ENCODE measurements around the gene PICALM.

Gene PICALM

DNA sequence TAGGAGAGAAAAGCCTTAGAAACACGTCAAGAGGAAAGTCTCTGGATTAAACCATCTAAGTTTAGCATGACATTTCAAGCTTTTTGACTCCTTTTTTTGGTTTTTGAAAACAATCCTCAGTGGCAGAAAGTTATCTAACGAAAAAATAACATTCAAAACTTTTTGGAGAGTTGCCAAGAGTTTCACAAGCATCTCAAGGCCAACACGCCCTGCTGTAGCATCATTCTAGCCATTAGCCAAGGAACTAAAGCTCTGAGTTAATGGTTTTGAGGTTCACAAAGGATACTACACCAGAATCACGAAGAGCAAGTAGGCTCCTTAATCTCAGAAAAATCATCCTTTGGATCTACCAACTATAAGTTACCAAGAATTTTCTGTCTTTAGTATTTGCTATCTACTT is 94.8 kb downstream of the PICALM start:
- TF ChIP-seq, protein P1, sequence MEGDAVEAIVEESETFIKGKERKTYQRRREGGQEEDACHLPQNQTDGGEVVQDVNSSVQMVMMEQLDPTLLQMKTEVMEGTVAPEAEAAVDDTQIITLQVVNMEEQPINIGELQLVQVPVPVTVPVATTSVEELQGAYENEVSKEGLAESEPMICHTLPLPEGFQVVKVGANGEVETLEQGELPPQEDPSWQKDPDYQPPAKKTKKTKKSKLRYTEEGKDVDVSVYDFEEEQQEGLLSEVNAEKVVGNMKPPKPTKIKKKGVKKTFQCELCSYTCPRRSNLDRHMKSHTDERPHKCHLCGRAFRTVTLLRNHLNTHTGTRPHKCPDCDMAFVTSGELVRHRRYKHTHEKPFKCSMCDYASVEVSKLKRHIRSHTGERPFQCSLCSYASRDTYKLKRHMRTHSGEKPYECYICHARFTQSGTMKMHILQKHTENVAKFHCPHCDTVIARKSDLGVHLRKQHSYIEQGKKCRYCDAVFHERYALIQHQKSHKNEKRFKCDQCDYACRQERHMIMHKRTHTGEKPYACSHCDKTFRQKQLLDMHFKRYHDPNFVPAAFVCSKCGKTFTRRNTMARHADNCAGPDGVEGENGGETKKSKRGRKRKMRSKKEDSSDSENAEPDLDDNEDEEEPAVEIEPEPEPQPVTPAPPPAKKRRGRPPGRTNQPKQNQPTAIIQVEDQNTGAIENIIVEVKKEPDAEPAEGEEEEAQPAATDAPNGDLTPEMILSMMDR (IDR thresholded peaks at IDR 0.05; ENCODE audit: extremely low read depth, insufficient read depth, missing control alignments): no peak
- in situ Hi-C loops (cut with MboI; ENCODE audit: low pct_unique_long_range_greater_than_20kb, low sequenced_read_pairs, unreplicated experiment): no loop called here
- no peak for DNase-seq (ENCODE audit: low spot score)

DNA sequence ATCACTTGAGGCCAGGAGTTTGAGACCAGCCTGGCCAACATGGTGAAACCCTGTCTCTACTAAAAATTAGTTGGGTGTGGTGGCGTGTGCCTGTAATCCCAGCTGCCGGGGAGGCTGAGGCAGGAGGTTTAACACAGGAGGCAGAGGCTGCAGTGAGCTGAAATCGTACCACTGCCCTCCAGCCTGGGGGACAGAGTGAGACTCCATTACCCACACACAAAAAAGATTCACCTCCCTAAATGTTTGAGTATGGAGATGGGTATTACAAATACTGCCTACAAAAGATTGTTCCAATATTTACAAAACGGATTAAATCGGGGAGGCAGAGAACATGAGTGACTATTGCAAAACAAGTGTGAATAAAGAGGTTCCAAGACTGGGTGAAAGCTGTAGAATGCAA is 98.3 kb downstream of the PICALM start:
- DNase-seq (ENCODE audit: low spot score): no peak
- TF ChIP-seq, protein P1 (IDR thresholded peaks at IDR 0.05; ENCODE audit: extremely low read depth, insufficient read depth, missing control alignments): no peak
- in situ Hi-C loops (cut with MboI; ENCODE audit: low pct_unique_long_range_greater_than_20kb, low sequenced_read_pairs, unreplicated experiment): no loop called here

DNA sequence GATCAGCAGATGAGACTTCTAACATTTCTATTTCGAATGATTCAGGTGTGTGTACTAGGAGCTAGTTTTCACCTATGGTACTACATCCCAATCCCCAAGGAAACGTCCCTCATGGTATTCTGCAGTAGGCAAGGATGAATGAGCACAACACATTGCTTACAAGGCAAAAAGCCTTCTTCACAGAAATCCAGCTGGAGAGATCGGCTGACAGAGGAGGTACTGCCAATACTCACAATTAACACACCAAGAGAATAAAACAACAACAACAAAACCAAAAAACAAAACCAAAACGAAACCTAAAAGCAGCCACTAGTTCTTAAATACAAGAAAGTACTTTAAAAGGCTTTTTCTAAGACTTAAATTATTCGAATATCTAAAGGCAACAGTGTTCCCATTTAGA is 101.4 kb downstream of the PICALM start:
- no peak for DNase-seq (ENCODE audit: low spot score)
- in situ Hi-C loops (cut with MboI; ENCODE audit: low pct_unique_long_range_greater_than_20kb, low sequenced_read_pairs, unreplicated experiment): no loop called here

DNA sequence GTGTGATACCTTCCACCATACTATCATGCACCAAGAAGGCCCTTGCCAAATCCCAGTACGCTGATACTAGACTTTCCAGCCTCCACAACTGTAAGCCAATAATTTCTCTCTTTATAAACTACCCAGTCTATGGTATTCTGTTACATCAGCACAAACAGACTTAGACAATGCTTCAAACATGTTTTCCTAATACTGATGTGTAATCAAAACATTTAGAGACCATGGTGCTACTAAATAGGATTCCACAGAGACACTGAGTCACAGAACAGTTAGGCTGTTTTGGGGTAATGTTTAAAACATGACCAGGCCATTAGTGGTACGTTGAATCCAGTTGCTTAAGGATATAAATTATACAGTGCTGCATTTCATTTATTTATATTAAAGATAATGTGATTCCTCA is 103.7 kb downstream of the PICALM start:
- DNase-seq (ENCODE audit: low spot score): no peak
- TF ChIP-seq, protein P1 (IDR thresholded peaks at IDR 0.05; ENCODE audit: extremely low read depth, insufficient read depth, missing control alignments): no peak
- in situ Hi-C loops (cut with MboI; ENCODE audit: low pct_unique_long_range_greater_than_20kb, low sequenced_read_pairs, unreplicated experiment): no loop called here

More for the DNA sequence above, 101.4 kb downstream of the PICALM start:
- TF ChIP-seq, protein P1 (IDR thresholded peaks at IDR 0.05; ENCODE audit: extremely low read depth, insufficient read depth, missing control alignments): no peak

DNA sequence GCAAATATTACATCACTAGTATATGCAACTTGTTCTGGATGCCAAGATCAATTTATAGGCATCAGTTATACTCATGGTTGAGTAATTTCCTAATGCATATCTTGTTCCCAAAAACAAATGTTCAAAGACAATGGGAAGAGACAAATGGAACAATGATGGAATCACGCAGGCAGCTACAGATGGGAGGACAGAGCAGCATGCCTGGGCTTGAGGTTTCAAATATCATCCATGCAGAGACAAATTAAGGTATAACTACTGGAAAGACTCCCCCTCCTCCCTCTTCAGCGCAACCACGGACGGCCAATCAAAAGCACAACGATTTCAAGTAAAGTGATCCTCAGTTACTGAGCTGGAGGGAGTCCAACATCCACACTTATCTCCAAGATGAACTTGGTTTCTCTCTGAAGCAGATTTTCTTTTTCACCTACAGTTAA is 106.9 kb downstream of the PICALM start:
- in situ Hi-C loops (cut with MboI; ENCODE audit: low pct_unique_long_range_greater_than_20kb, low sequenced_read_pairs, unreplicated experiment): no loop called here
- no peak for DNase-seq (ENCODE audit: low spot score)
- TF ChIP-seq, protein P1 (IDR thresholded peaks at IDR 0.05; ENCODE audit: extremely low read depth, insufficient read depth, missing control alignments): no peak

DNA sequence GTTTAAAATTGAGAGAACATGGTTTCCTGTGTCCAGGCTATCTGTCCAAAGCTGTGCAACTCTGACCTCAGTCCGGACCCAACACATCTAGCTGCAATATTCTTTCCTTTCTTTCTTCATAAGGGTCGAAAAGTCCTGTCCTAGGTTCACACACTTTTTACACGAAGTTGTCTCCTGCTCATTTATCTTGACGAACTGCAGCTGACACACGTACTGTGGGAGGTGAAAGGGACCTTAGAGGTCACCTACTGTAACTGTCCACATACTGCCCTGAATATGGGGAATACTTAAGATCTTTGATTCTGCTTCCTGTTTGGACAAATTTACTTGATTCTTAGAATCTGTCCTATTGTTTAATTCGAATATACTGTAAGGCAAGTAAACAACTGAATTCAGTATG is 107.8 kb downstream of the PICALM start:
- DNase-seq (ENCODE audit: low spot score): no peak
- in situ Hi-C loops (cut with MboI; ENCODE audit: low pct_unique_long_range_greater_than_20kb, low sequenced_read_pairs, unreplicated experiment): no loop called here
- TF ChIP-seq, protein P1 (IDR thresholded peaks at IDR 0.05; ENCODE audit: extremely low read depth, insufficient read depth, missing control alignments): no peak

DNA sequence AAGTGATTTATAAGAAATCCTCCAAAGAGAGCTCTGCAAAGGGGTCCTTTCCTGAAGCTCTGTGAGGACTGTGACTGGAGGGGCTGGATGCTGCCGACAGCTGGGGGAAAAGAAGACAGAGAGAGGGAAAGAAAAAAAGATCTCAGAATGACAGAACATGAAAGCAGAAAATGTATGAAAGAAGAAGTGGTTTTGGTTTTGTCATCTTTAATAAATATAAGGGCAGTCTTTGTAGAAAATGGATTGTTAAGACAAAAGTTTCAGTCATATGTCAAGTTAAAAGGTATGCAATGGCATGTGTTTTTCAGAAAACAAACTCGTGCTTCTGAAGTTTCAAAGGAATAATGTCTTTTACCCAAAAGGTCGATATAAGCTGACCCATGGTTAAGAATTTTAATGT is 108.2 kb downstream of the PICALM start:
- TF ChIP-seq, protein P1 (IDR thresholded peaks at IDR 0.05; ENCODE audit: extremely low read depth, insufficient read depth, missing control alignments): no peak
- DNase-seq (ENCODE audit: low spot score): no peak
- in situ Hi-C loops (cut with MboI; ENCODE audit: low pct_unique_long_range_greater_than_20kb, low sequenced_read_pairs, unreplicated experiment): no loop called here
